Activated naive CD8-positive, alpha-beta T cell treated with anti-CD3 and anti-CD28 coated beads for 36 hours (primary cell): ENCODE data around the gene EEFSEC. TPM values are rescaled to one million over a fixed set of nuclear protein-coding genes. Genes with fewer than 3 reads are reported as not detected.
A peak's percentile ranks its signal among the peaks of the same experiment; 100 is the strongest.

ENCODE experiments used
- DNase-seq: peaks from one replicate; pipeline ENCODE4 v3.0.0; 2021
- H3K27ac Mint-ChIP-seq: one replicate; pipeline ENCODE4 v1.8.0; 2022; ENCODE audit warnings: mild to moderate bottlenecking, moderate library complexity, mixed read lengths
- H3K27me3 Mint-ChIP-seq: one replicate; pipeline ENCODE4 v1.8.0; 2022; ENCODE audit warnings: mild to moderate bottlenecking, mixed read lengths
- H3K36me3 Mint-ChIP-seq: one replicate; pipeline ENCODE4 v1.8.0; 2021; ENCODE audit warnings: mild to moderate bottlenecking, mixed read lengths
- H3K4me1 Mint-ChIP-seq: one replicate; pipeline ENCODE4 v1.8.0; 2021; ENCODE audit warnings: mixed read lengths
- H3K4me3 Mint-ChIP-seq: one replicate; pipeline ENCODE4 v1.8.0; 2022; ENCODE audit warnings: mild to moderate bottlenecking, moderate library complexity, mixed read lengths
- H3K9me3 Mint-ChIP-seq: one replicate; pipeline ENCODE4 v1.8.0; 2022; ENCODE audit warnings: mixed read lengths
- total RNA-seq, 2 experiments: library from RNA; stranded (reverse); gene quantifications; one replicate each; pipeline ENCODE4 v1.2.3, GENCODE V29; 2021

The EEFSEC gene
- total RNA-seq, 2 experiments from 2014 or later, result 22.4 to 23.9 TPM

DNA sequence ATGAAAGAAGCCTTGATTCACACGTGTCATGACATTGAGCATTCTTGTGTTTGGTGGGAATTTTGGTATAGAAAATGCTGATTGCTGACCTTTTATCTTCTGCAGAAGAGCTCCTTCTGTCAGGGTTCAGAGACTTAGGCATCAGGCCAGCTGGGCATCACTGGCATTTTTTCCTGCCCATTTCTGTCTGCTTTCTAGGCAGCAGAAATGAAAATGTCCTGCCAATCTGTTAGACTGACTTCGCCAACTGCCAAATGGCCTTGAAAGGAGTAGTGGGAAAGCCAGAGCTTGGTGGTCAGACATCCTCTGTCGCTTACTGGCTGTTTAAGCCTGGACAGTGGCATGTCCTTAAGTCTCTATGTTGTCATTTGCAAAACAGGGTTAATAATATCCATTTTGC, 57.4 kb downstream of the EEFSEC start:
- peaks cover 3% of the 10 kb centered on the region for H3K36me3 Mint-ChIP-seq
- no peaks in the 10 kb centered on the region for H3K27me3 Mint-ChIP-seq
- no peak overlapping the region for H3K27ac Mint-ChIP-seq
- H3K4me1 Mint-ChIP-seq, result peaks cover 5% of the 10 kb centered on the region
- H3K4me3 Mint-ChIP-seq, result no peak overlapping the region
- no peaks in the 10 kb centered on the region for H3K9me3 Mint-ChIP-seq
- no peak for DNase-seq

DNA sequence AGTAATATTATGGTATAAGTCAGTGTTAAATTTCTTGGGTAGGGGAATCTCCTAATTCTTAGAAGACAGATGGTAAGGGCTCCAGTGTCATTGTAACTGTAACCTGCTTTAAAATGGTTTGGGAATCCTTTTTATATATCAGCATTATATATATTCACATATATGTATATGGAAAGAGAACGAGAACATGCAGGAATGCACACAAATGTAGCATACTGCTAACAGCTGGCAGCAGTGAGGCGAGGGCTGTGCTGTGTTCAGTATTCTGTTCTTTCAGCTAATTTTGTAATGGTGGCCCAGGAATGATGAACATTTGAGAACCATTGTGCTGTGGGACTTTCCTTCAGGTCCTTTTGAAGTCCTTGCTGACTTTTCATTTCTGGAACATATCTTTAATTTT, 60.8 kb downstream of the EEFSEC start:
- Mint-ChIP-seq H3K4me3 (no peak overlapping the region), H3K27ac (no peak overlapping the region), H3K9me3 (no peaks in the 10 kb centered on the region), H3K4me1 (peaks cover 12% of the 10 kb centered on the region), H3K27me3 (no peaks in the 10 kb centered on the region), H3K36me3 (peaks cover 7% of the 10 kb centered on the region)
- DNase-seq, result no peak

DNA sequence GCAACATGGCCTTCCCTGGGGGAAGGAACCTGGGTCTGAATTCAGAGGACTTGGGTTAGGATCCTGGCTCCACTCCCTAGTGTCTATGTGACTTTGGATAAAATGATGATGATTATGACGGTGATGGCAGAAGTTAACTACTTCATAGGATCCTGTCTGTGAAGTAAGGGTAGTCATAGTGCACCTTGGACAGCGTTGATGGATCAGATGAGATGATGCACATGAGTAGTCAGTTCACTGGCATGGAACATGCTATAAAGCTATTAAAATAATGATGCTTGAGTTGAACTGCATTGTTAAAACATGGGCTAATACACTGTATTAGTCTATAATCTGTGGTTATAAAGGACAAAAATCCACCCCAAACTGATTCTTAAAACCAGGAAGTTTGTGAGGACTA, 62.0 kb downstream of the EEFSEC start:
- H3K36me3 Mint-ChIP-seq, result peaks cover 17% of the 10 kb centered on the region
- no peaks in the 10 kb centered on the region for H3K9me3 Mint-ChIP-seq
- H3K27me3 Mint-ChIP-seq, result no peaks in the 10 kb centered on the region
- H3K4me3 Mint-ChIP-seq, result no peak overlapping the region
- peaks cover 12% of the 10 kb centered on the region for H3K4me1 Mint-ChIP-seq
- H3K27ac Mint-ChIP-seq, result no peak overlapping the region
- DNase-seq, result no peak

DNA sequence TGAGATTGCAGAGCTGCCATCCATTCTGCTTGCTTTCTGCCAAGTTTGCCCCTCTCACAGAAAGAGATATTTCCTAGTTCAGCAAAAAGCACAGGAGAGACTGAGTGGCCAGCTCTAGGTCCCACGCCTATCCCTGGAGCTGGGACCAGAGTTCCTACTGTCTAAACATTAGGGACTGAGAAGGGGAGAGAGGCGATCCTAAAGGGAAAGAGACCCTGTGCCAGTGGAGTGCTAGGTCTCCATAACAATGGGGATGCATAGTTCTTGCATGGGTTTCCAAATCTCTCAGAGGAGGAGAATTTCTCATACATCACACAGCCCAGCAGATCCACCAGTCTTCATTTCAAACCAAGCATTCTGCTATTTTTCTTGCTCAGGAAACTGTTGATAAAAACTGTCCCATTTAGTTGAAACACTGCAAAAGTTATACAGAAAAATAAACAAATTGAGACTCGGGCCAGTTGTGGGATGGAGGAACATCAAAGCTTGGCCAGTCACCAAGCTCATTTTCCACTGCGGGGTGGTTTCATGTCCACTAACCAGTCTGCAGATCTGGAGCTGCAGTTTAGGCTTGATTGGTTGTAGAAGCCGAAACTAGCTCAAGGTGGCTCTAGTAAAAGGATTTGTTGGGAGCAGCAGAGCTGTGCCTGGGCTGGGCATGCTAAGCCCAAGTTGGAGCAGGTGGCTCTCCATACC, 62.7 kb downstream of the EEFSEC start:
- no peaks in the 10 kb centered on the region for H3K27me3 Mint-ChIP-seq
- no peak overlapping the region for H3K27ac Mint-ChIP-seq
- no peak for DNase-seq
- no peak overlapping the region for H3K4me3 Mint-ChIP-seq
- peaks cover 23% of the 10 kb centered on the region for H3K36me3 Mint-ChIP-seq
- peaks cover 12% of the 10 kb centered on the region for H3K4me1 Mint-ChIP-seq
- peaks cover 3% of the 10 kb centered on the region for H3K9me3 Mint-ChIP-seq

DNA sequence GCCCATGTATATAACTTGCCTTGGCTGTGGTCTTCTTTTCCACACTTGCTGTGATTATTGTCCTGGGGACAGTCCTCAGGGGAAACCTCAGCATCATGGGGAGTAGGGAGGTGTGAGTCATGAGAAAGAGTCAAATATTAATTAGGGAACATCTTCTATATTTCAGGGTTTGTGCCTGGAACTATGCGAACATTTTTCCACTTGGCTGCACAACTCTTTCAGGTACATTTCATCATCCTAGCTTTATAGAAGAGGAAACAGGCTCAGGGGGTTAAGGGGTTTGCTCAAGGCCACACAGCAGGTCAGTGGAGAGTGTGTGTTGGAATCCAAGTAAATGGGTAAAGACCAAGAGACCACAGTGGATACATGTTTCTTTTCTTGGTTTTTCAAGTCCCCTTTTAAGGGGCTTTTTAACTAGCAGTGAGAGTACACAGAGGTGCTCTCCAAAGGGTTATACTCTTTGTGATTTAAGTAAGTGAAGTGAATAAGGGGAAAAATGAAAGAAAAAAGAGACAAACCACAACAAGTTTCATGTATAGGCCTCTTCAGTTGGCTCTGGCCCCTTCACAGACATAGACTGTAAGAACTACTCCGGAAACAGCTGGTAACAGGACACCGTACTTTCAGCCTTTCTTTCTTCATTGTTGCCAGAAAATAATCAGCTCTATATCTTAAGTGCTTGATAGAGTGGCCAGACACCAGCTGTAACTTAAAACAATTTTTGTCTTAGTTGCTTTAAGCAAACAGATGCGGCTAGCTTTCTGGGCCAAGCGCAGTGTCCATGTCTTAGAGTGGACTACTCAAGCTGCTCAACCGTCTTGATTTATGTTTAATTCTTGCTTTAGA, 64.6 kb downstream of the EEFSEC start:
- peak overlapping the region; percentile 76 for H3K27ac Mint-ChIP-seq
- peaks cover 12% of the 10 kb centered on the region for H3K4me1 Mint-ChIP-seq
- no peak overlapping the region for H3K4me3 Mint-ChIP-seq
- no peaks in the 10 kb centered on the region for H3K27me3 Mint-ChIP-seq
- peaks cover 10% of the 10 kb centered on the region for H3K9me3 Mint-ChIP-seq
- peaks cover 32% of the 10 kb centered on the region for H3K36me3 Mint-ChIP-seq
- DNase-seq, result no peak

DNA sequence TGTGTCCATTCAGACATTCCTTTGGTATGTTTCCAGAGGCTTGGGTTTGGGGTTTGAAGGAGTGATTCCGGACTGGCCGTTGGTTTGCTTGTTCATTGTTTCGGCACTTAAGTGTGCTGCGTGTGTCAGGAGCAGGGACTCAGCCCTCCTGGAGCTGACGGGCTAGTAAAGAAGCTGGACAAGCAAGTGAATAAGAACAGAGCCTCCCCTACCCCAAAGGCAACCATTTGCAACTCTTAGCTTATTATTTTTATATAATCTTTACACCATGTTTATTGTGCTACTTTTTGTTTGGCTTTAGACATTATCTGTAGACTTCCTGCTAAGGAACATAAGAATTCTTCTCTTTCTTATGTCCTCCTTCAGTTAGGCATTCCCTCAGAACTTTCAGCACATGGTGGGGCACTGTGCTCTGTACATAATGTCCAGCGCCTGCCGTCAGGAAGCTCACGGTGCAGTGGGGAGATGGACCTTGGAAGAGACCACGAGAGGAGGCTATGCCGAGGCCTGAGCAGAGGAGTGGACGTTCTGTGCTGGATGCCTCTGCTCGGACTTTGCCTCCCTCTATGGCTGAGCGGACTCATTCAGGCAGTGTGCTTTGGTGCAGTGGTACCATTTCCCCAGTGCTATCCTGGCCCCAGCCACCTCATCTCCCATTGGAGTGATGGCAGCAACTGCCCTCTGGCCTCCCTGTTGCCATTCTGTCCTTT, 65.4 kb downstream of the EEFSEC start:
- peaks cover 13% of the 10 kb centered on the region for H3K4me1 Mint-ChIP-seq
- H3K27ac Mint-ChIP-seq, result peak overlapping the region; percentile 19
- H3K36me3 Mint-ChIP-seq, result peaks cover 39% of the 10 kb centered on the region
- peaks cover 16% of the 10 kb centered on the region for H3K9me3 Mint-ChIP-seq
- DNase-seq, result no peak
- H3K27me3 Mint-ChIP-seq, result no peaks in the 10 kb centered on the region
- H3K4me3 Mint-ChIP-seq, result no peak overlapping the region

DNA sequence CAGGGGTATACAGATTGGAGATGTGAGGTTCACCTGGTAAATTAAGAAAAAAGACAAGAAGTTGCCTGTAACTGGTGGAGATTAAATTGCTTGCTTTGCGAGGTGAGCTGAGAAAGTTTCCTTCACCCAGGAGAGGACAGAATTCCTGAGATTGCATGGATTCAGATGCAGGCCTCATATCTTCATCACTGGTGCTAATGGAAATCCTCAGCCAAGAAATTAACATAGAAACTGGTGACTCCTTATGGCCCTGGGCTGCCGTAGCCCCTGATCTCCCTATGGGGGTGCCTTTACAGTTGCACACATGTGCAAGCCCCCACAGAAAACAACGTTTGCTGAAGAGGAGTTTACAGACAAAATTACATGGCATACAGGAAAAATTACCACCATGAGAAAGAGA, 68.0 kb downstream of the EEFSEC start:
- Mint-ChIP-seq H3K27me3 (no peaks in the 10 kb centered on the region), H3K4me1 (peaks cover 15% of the 10 kb centered on the region), H3K36me3 (peaks cover 50% of the 10 kb centered on the region), H3K9me3 (peaks cover 19% of the 10 kb centered on the region), H3K4me3 (no peak overlapping the region), H3K27ac (no peak overlapping the region)
- no peak for DNase-seq

DNA sequence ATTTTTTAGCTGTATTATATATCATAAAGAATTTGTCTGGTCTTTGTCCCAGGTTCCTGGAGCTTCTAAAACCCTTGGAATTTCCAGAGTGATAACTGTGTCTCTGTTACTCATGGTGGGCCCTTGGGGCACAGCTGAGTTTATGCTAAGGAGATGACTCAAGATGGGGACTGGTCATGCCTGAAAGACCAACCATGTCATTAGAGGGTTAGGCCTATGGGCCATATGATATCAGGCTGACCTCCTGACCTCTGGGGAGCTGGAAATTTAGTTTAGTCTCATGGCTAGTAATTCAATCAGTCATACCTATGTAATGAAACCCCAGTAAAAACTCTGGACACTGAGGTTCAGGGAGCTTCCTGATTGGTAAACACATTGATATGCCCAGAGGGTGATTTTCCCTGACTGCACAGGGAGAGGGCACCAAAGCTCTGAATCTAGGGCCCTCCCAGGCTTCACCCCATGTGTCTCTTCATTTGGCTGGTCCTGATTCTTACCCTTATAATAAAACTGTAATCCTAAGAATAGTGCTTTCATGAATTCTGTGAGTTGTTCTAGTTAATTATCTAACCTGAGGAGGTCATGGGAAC, 69.6 kb downstream of the EEFSEC start:
- no peak for DNase-seq
- Mint-ChIP-seq H3K36me3 (peaks cover 50% of the 10 kb centered on the region), H3K9me3 (peaks cover 19% of the 10 kb centered on the region), H3K27me3 (no peaks in the 10 kb centered on the region), H3K4me3 (no peak overlapping the region), H3K4me1 (peaks cover 9% of the 10 kb centered on the region), H3K27ac (no peak overlapping the region)

DNA sequence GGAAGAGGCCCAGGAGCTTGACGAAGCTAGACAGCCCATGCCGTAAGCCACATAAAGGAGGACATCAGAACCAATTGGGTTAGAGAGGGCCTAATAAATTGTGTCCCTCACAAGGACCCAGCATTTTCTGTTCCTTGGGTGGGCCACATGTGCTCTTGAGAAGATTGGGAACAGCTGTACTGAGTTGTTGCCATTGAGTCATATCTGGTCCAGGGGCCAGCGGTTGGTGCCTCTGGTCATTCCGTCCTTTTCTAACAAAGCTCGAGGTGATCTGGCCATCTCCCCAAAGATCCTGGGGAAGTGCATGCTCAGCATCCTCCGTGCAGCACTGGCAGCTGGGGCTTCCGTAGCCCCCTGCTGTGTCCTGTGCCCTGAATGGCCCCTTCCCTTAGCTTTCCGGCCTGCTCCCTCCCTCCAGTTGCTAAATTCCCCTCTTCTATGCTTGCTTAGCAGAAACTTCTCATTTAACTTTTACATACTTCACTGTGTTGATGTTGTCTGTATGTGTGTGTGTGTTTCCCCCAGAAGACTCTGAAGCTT, 73.0 kb downstream of the EEFSEC start:
- peaks cover 24% of the 10 kb centered on the region for H3K36me3 Mint-ChIP-seq
- peaks cover 13% of the 10 kb centered on the region for H3K9me3 Mint-ChIP-seq
- H3K27ac Mint-ChIP-seq, result no peak overlapping the region
- H3K27me3 Mint-ChIP-seq, result no peaks in the 10 kb centered on the region
- DNase-seq, result no peak
- no peak overlapping the region for H3K4me3 Mint-ChIP-seq
- H3K4me1 Mint-ChIP-seq, result peaks cover 8% of the 10 kb centered on the region

DNA sequence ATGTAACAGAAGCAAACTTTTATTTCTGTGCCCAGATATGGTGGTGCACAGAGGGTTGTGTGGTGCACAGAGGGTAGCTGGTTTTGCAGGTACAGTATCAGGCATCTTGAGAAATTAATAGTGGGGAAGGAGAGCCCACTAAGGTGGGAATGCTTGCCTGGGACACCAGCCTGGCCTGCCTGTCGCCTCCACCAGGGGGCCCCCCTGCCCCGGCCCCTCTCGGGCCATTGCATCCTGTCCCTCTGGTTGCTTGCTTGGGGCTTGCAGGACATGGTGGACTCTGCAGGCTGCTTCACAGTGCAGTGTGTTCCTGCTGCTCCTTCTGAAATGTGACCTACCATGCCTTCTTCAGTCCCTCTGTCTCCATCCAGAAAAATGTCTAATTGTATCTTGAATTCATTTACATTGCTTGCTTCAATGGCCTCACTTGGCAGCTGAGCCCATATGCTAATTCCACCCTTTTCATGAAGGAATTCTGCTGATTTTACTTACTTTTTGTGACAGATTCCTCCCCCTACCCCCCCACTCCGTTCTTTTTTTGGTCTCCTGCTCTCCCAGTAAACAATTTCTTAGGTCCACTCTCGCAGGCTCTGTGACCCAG, 73.6 kb downstream of the EEFSEC start:
- Mint-ChIP-seq H3K27ac (no peak overlapping the region), H3K4me3 (no peak overlapping the region), H3K4me1 (peaks cover 8% of the 10 kb centered on the region), H3K27me3 (no peaks in the 10 kb centered on the region), H3K36me3 (peaks cover 24% of the 10 kb centered on the region), H3K9me3 (peaks cover 13% of the 10 kb centered on the region)
- DNase-seq, result peak; percentile 25

DNA sequence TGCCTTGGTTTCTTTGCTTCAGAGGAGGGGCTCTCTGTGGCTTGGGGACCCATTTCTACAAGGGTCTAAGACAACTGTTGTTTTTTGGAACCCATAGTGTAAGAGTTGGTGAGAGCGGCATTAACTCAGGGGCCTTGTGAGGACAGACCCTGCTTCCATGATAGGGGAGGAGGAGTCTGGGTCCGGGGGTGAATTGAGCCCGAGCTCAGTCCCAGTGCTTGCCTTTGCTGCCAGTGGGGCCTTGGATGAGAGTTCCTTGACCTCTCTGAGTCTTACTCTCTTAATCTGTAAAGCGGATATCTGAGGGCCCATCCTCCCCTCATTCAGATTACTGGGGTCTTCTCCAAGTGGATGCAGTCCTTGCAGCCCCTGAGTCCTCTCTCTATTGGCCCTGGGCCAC, 74.2 kb downstream of the EEFSEC start:
- DNase-seq, result no peak
- Mint-ChIP-seq H3K9me3 (peaks cover 12% of the 10 kb centered on the region), H3K27ac (no peak overlapping the region), H3K4me3 (no peak overlapping the region), H3K36me3 (peaks cover 23% of the 10 kb centered on the region), H3K27me3 (no peaks in the 10 kb centered on the region), H3K4me1 (peaks cover 8% of the 10 kb centered on the region)

DNA sequence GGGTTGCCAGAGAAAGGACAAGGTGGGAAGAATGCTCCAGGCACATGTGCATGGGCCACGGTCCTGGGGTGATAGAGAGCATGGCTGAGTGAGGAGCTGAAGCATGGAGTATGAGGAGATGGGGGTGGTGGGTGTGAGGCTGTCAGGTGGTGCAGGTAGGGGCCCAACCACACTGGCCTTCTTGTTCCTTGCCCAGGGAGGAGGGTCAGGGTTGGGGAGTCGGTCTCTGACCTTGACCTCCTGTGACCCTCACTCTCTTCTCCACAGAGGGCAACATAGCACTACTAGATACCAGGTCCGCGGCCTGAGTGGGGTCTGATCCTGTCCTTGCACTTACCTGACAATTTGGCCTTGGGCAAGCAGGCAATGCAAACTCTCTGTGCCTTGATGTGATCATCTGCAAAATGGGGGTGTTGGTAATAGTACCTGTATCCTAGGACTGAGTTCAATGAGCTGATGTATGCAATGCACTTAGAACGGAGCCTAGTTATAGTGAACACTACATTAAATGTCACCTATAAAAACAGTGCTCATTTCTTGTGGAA, 75.2 kb downstream of the EEFSEC start:
- no peaks in the 10 kb centered on the region for H3K27me3 Mint-ChIP-seq
- no peak overlapping the region for H3K27ac Mint-ChIP-seq
- H3K9me3 Mint-ChIP-seq, result peaks cover 6% of the 10 kb centered on the region
- H3K4me3 Mint-ChIP-seq, result no peak overlapping the region
- no peak for DNase-seq
- peaks cover 10% of the 10 kb centered on the region for H3K4me1 Mint-ChIP-seq
- peaks cover 13% of the 10 kb centered on the region for H3K36me3 Mint-ChIP-seq

DNA sequence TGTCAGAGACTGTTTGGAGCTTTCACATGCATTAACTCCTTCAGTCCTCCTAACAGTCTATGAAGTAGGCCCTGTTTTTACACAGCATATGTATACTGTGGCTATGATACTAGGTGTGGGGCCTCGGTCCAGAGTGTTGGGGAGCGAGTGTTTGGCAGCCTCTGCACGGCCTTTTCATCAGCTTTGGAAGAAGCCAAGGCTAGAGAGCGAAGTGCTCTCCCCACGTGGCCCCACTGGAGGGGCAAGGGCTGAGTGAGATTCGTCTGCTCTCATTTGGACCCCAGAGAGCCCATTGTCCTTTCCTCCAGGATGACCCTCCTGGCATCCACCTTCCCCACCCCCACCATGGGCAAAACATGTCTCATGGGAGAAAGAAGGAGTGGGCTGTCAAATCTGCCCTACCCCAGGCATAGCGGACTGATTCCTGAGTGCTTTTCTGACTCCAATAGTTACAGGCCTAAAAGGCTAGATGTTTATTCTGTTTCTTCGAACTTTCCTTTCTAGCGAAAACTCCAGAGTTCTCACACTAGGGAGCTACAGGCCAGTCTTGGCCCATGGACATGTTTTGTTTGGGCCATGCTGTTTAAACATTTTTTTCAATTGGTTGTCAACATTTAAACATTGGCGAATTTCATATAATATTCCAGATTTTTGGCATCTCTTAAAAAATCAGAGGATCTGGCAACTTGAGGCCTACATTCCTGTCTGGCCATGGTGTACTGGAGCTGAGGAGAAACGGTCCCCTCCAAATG, 76.0 kb downstream of the EEFSEC start:
- DNase-seq, result no peak
- Mint-ChIP-seq H3K27me3 (no peaks in the 10 kb centered on the region), H3K27ac (no peak overlapping the region), H3K4me3 (no peak overlapping the region), H3K4me1 (peaks cover 9% of the 10 kb centered on the region), H3K36me3 (peaks cover 6% of the 10 kb centered on the region), H3K9me3 (no peaks in the 10 kb centered on the region)

DNA sequence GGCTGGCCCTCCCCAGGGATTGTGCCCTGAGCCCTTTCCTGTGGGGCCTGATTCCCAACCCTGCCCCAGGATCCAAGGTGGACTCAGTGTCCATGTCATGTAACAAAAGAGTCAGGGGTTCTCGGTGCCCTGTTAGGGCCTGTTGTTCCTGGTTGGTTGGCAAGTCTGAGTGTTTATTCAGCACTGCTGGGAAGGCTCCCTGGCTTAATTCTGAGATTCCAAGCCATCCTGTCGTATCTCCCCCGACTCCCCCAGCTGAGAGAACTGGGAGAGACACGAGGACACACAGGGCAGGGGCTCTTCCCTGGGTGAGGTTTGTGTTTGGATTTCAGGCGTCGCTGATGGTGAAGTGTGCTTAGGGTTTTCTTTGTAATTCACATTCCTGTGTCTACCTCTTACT, 78.3 kb downstream of the EEFSEC start:
- H3K9me3 Mint-ChIP-seq, result no peaks in the 10 kb centered on the region
- H3K4me3 Mint-ChIP-seq, result no peak overlapping the region
- H3K36me3 Mint-ChIP-seq, result no peaks in the 10 kb centered on the region
- no peaks in the 10 kb centered on the region for H3K27me3 Mint-ChIP-seq
- DNase-seq, result no peak
- H3K27ac Mint-ChIP-seq, result no peak overlapping the region
- H3K4me1 Mint-ChIP-seq, result peaks cover 8% of the 10 kb centered on the region
